Testis (tissue), 2 donors: ENCODE results near the gene MPP4.

ENCODE experiments used
- CTCF ChIP-seq, 3 experiments: fragments of 450-650 bp in 2 of 3; fragments of 200-600 bp in 1 of 3; sonication (generic) in 1 of 3; IDR thresholded peaks; one replicate each; pipeline ENCODE4 v1.5.1; 2016 to 2019; ENCODE audit warnings: antibody characterized with exemption in 3 of 3, mild to moderate bottlenecking in 2 of 3, moderate library complexity in 1 of 3
- POLR2A ChIP-seq: fragments of 450-650 bp; IDR thresholded peaks from one replicate; pipeline ENCODE4 v1.6.1; 2017; ENCODE audit warnings: antibody characterized with exemption, mild to moderate bottlenecking, moderate library complexity

DNA sequence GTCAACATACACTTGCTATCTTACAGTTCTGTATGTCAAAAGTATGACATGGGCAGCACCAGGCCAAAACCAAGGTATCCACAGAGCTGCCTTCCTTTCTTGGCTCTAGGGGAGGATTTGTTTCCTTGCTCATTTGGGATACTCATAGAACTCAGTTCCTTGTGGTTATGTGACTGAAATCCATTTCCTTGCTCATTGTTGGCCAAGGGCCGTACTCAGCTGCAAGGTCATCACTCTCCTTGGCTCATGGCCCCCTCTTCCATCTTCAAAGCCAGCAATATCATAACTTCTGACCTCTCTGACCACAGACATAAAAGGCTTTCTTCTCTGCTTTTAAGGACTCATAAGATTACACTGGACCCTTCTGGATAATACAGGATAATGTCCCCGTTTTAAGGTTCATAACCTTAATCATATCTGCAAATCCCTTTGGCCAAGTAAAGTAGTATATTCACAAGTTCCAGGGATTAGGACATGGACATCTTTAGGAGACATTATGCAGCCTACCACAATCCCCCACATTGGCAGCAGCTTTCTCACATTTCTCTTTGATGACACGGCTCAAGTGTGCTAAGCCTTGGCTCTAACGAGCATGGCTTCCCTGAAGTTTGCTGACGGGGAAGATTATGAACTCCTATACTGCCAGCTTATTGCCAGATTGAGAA lies 76.0 kb downstream of the MPP4 start:
- no peak for TF ChIP-seq CTCF (IDR thresholded peaks at IDR 0.05)
- no peak for TF ChIP-seq POLR2A
